Prostate gland (tissue), 2 donors: ENCODE results near the gene FUCA1.
"Not testable (repeated sequence)": the region's sequence is repeated elsewhere in the genome, so short reads cannot be mapped to it uniquely, and the experiment has no call there.

ENCODE experiments used
- POLR2A ChIP-seq: fragments of 450-650 bp; IDR thresholded peaks from one replicate; pipeline ENCODE4 v1.6.1; 2016; ENCODE audit warnings: antibody characterized with exemption, mild to moderate bottlenecking
- TF ChIP-seq, protein P1 (sequence below), 4 experiments: fragments of 200-600 bp in 2 of 4; fragments of 450-650 bp in 2 of 4; sonication (generic) in 2 of 4; IDR thresholded peaks; 1 replicate in 3 of 4; 2 replicates in 1 of 4; pipeline ENCODE4 v1.5.1; 2016 to 2019; ENCODE audit warnings: antibody characterized with exemption in 4 of 4, mild to moderate bottlenecking in 2 of 4, moderate library complexity in 2 of 4

GRCh38 chr1:23847482-23848095, 20.5 kb downstream of the FUCA1 start:
- TF ChIP-seq, protein P1, sequence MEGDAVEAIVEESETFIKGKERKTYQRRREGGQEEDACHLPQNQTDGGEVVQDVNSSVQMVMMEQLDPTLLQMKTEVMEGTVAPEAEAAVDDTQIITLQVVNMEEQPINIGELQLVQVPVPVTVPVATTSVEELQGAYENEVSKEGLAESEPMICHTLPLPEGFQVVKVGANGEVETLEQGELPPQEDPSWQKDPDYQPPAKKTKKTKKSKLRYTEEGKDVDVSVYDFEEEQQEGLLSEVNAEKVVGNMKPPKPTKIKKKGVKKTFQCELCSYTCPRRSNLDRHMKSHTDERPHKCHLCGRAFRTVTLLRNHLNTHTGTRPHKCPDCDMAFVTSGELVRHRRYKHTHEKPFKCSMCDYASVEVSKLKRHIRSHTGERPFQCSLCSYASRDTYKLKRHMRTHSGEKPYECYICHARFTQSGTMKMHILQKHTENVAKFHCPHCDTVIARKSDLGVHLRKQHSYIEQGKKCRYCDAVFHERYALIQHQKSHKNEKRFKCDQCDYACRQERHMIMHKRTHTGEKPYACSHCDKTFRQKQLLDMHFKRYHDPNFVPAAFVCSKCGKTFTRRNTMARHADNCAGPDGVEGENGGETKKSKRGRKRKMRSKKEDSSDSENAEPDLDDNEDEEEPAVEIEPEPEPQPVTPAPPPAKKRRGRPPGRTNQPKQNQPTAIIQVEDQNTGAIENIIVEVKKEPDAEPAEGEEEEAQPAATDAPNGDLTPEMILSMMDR (IDR thresholded peaks at IDR 0.05), result not testable (repeated sequence)
- TF ChIP-seq POLR2A, result not testable (repeated sequence)
